ENCODE results near the gene TSACC. TPM values are rescaled to one million over a fixed set of nuclear protein-coding genes. Genes with fewer than 3 reads are reported as not detected.

The TSACC gene
- total and polyA plus RNA-seq, 4 donors: 0.28 to 2.7 (median 0.60) TPM; not detected in 1

GRCh38 chr1:156372876-156373275, 34.5 kb downstream of the TSACC start (continued):
- TF ChIP-seq ZBTB33 (IDR thresholded peaks at IDR 0.05) (no peak), SP1 (IDR thresholded peaks at IDR 0.05) (no peak)

- TF ChIP-seq EGR1 (IDR thresholded peaks at IDR 0.05; ENCODE audit: low read depth in 2 of 2) (no peak), ZBTB33 (IDR thresholded peaks at IDR 0.05) (no peak), YY1 (IDR thresholded peaks at IDR 0.05) (no peak), SP1 (IDR thresholded peaks at IDR 0.05) (no peak), ATF3 (IDR thresholded peaks at IDR 0.05) (no peak), HNF4G (IDR thresholded peaks at IDR 0.05) (no peak)
- no peak overlapping the region for H3K27ac ChIP-seq (ENCODE audit: low read depth in 1 of 2, low read length in 2 of 2)
Observed at GRCh38 chr1:156373546-156373945, 35.2 kb downstream of the TSACC start.

GRCh38 chr1:156376146-156376545, 37.8 kb downstream of the TSACC start:
- Histone ChIP-seq H3K27me3 (ENCODE audit: control insufficient read depth in 4 of 4, insufficient read depth in 4 of 4, low read length in 3 of 4) (no peaks in the 10 kb centered on the region), H3K36me3 (ENCODE audit: control insufficient read depth in 4 of 4, insufficient read depth in 3 of 4, low read depth in 1 of 4, low read length in 3 of 4) (no peaks in the 10 kb centered on the region), H3K9me3 (ENCODE audit: control insufficient read depth in 4 of 4, low read length in 3 of 4) (no peaks in the 10 kb centered on the region), H3K4me1 (ENCODE audit: control insufficient read depth in 4 of 4, insufficient read depth in 4 of 4, low read length in 3 of 4) (no peaks in the 10 kb centered on the region), H3K4me3 (ENCODE audit: low read depth in 1 of 3, low read length in 3 of 3) (no peak overlapping the region), H3K27ac (ENCODE audit: low read depth in 1 of 2, low read length in 2 of 2) (no peak overlapping the region), H3K9ac (ENCODE audit: low read depth in 1 of 2, low read length in 2 of 2) (no peak overlapping the region)
- TF ChIP-seq JUND (IDR thresholded peaks at IDR 0.05) (no peak), ATF3 (IDR thresholded peaks at IDR 0.05) (no peak), NR2F2 (IDR thresholded peaks at IDR 0.05) (no peak), YY1 (IDR thresholded peaks at IDR 0.05) (no peak), ZBTB33 (IDR thresholded peaks at IDR 0.05) (no peak), TAF1 (conservative IDR thresholded peaks at IDR 0.05) (no peak), GABPA (IDR thresholded peaks at IDR 0.05 in 1 of 2, conservative IDR thresholded peaks at IDR 0.05 in 1 of 2) (no peak), MAX (IDR thresholded peaks at IDR 0.05) (no peak), FOXA1 (IDR thresholded peaks at IDR 0.05) (no peak), RAD21 (IDR thresholded peaks at IDR 0.05) (no peak), CTCF (IDR thresholded peaks at IDR 0.05; ENCODE audit: low read depth, low read length, missing input control) (no peak), HNF4A (conservative IDR thresholded peaks at IDR 0.05) (no peak), HNF4G (IDR thresholded peaks at IDR 0.05) (no peak), REST (IDR thresholded peaks at IDR 0.05) (no peak), RXRA (IDR thresholded peaks at IDR 0.05) (no peak), FOXA2 (IDR thresholded peaks at IDR 0.05) (no peak), EGR1 (IDR thresholded peaks at IDR 0.05; ENCODE audit: low read depth in 2 of 2) (no peak)
- WGBS: 93% methylated on average over 2 of the region's 2 CpGs
- DNase-seq (ENCODE audit: low spot score): no peak

More at GRCh38 chr1:156373546-156373945, 35.2 kb downstream of the TSACC start:
- no peaks in the 10 kb centered on the region for H3K36me3 ChIP-seq (ENCODE audit: control insufficient read depth in 4 of 4, insufficient read depth in 3 of 4, low read depth in 1 of 4, low read length in 3 of 4)
- peaks cover 0 to 8% (median 4%) of the 10 kb centered on the region in 4 donors for H3K4me1 ChIP-seq (ENCODE audit: control insufficient read depth in 4 of 4, insufficient read depth in 4 of 4, low read length in 3 of 4)
- H3K4me3 ChIP-seq (ENCODE audit: low read depth in 1 of 3, low read length in 3 of 3): no peak overlapping the region
- H3K9me3 ChIP-seq (ENCODE audit: control insufficient read depth in 4 of 4, low read length in 3 of 4): no peaks in the 10 kb centered on the region
- no peaks in the 10 kb centered on the region for H3K27me3 ChIP-seq (ENCODE audit: control insufficient read depth in 4 of 4, insufficient read depth in 4 of 4, low read length in 3 of 4)
- no peak for DNase-seq (ENCODE audit: low spot score)
- no peak overlapping the region for H3K9ac ChIP-seq (ENCODE audit: low read depth in 1 of 2, low read length in 2 of 2)
